GM18505 (cell line): Measurements from ENCODE around the gene THAP10.
"Not testable (repeated sequence)": the region's sequence is repeated elsewhere in the genome, so short reads cannot be mapped to it uniquely, and the experiment has no call there.

ENCODE experiments used
- ATAC-seq: cut with Tn5 transposase; IDR thresholded peaks from one replicate; pipeline ENCODE4 v1.9.1; 2021; ENCODE audit not compliant: unreplicated experiment
- POLR2A ChIP-seq: IDR thresholded peaks from 4 replicates; pipeline ENCODE4 v1.6.1; 2011; ENCODE audit warnings: borderline replicate concordance; ENCODE audit not compliant: insufficient read depth, insufficient read length; ENCODE audit errors: extremely low read depth

THAP10 gene

DNA sequence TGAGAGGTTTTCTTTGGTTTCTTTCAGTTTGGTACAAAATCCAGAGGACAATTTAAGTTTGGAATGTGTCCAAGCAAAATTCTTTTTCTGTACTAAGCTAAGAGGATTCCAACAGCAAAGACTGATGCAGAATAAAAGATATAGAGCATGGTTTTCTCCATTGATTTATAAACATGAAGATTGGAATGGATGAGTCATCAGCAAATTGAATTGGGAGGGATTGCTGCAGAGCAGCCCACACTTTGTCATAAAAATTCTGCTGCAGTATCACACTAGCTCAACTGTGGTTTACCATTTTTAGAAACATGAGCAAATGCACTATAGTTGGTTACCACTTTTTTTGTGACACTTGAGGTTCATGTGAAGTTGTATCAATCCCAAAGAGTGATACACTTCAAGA, 22.2 kb downstream of the THAP10 start:
- no peak for TF ChIP-seq POLR2A
- ATAC-seq, result no peak

DNA sequence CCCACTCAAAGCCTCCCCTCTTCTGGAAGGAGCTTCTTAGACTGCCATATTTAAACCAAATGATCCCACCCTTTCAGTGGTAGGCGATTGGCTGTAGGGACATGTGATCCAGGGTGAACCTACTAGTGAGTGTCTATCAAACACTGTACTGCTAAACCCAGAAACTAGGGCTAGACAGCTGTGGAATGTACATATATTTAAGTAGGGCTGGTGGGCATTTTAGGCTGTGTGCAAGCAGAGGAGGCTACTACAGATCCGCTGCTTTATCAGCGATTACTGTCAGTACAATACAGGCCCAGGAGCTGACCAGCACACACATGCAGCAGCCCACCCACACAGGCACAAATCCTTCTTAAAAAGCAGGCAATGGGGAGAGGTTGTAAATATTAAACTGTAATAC, 22.9 kb downstream of the THAP10 start:
- ATAC-seq, result no peak
- no peak for TF ChIP-seq POLR2A

DNA sequence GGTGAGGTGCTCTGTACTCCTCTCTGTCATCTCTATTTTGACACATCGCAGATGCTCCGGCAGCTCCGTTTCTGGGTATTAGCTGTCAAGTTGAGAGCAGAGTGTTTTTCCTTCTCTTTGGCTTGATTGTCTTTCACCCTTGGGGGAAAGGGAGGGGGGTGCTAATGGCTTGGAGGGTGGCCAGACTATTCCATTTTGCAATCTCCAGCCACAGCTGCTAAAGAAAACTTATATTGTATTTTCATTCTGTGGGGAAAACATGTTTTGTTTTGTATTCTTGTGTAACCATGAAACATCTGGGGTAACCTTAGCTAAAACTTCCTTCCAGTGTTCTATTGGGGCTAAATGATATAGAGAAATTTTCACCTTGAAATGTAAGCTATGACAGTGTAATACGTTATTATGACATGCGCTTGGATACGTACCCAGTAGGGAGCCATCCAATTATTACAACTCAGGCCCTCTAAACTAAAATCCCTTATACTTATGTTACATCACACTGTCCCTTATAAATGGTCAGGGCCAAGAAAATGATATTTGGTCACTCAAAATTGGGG, 24.2 kb downstream of the THAP10 start:
- no peak for ATAC-seq
- TF ChIP-seq POLR2A, result no peak

DNA sequence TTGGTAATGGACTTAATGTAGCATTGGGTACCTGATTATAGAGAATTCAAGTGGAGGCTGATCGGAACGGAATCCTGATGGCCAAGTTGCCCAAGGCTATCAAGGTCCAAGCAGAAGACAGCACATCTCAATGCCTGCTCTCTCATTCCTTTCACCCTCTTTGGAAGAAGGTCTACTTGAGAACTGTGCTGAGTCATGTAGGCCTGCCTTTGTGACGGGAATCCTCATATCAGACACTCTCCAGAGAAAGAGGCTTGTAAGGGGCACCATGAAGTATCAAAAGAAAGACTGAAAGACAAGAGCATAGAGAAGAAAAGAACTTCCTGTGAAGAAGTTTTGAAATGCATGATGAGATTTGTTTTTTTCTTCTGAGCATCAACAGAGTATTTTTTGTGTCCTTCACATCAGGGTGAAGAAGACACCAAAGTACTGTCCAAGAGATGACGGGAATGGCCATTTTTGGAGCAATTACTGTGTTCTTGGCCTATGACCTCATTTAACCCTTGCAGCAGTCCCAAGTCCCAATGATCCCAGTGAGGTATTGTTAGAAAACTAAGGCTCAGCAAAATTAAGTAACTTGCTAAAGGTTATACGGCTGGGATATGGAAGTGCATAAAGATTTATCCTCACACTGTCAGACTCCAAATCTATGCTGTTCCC, 25.1 kb downstream of the THAP10 start:
- TF ChIP-seq POLR2A, result no peak
- ATAC-seq, result no peak

DNA sequence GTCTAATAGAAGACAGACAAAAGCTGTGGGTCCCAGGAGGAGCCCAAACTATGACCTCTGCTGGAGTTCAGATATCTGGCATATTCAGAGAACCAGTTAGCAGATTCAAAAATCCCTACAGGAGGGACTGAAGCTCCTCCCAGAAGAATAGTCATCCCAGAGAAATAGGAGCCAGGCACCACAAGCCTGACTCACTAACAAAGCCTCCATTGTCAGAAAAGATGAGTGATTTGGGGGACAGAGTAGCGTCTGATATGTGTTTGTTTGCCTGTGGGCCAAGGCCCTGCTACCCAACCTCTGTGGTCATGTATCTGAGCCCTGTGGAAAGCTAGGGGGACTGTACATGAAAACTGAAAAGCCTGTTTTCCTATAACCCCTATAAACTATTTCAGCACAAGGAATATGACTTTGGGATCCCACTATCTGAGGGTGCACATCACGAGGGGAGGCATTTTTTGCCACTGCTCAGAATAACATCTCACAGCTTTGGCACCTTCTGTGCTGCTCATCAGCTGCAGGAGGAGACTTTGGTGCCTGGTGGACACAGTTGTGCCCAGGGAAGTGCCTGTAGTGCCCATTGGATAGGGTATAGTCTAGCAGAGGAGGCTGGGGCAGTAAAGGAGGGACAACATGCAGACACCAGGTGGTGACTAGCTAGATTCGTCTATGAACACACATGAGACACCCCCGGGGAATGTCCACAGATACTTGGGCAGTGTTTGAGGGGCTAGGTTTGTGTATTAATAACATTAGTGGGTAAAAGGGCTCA, 28.6 kb downstream of the THAP10 start:
- no peak for TF ChIP-seq POLR2A
- no peak for ATAC-seq

DNA sequence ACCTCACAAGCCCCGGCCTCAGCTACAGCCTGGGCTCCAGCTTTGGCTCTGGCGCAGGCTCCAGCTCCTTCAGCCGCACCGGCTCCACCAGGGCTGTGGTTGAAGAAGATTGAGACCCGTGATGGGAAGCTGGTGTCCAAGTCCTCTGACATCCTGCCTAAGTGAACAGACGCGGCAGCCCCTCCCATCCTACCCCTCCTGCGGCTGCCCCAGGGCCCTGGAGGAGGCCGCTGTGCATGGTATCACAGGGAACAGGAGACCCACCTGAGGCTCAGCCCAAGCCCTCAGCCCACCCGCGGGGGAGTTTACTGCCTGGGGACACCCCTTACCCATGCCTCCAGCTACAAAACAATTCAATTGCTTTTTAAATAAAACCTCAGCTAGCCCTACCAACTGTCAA, 32.2 kb downstream of the THAP10 start:
- no peak for ATAC-seq
- TF ChIP-seq POLR2A, result no peak

DNA sequence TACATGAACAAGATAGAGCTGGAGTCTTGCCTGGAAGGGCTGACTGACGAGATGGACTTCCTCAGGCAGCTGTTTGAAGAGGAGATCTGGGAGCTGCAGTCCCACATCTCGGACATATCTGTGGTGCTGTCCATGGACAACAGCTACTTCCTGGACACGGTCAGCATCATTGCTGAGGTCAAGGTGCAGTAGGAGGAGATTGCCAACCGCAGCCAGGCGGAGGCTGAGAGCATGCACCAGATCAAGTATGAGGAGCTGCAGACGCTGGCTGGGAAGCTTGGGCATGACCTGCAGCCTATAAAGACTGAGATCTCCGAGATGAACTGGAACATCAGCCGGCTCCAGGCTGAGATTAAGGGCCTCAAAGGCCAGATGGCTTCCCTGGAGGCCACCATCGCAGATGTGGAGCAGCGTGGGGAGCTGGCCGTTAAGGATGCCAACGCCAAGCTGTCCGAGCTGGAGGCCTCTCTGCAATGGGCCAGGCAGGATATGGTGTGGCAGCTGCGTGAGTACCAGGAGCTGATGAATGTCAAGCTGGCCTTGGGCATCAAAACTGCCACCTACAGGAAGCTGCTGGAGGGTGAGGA, 32.8 kb downstream of the THAP10 start:
- ATAC-seq, result no peak
- TF ChIP-seq POLR2A, result no peak

DNA sequence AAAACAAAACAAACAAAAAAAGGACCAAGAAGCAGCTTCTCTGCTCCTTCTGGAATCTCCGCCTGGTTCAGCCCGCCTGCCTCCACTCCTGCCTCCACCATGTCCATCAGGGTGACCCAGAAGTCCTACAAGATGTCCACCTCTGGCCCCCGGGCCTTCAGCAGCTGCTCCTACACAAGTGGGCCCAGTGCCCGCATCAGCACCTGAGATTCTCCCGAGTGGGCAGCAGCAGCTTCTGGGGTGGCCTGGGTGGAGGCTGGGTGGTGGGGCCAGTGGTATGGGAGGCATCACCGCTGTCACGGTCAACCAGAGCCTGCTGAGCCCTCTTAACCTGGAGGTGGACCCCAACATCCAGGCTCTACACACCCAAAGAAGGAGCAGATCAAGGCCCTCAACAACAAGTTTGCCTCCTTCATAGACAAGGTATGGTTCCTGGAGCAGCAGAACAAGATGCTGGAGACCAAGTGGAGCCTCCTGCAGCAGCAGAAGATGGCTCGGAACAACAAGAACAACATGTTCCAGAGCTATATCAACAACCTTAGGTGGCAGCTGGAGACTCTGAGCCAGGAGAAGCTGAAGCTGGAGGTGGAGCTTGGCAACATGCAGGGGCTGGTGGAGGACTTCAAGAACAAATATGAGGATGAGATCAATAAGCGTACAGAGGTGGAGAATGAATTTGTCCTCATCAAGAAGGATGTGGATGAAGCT, 33.5 kb downstream of the THAP10 start:
- ATAC-seq, result not testable (repeated sequence)

DNA sequence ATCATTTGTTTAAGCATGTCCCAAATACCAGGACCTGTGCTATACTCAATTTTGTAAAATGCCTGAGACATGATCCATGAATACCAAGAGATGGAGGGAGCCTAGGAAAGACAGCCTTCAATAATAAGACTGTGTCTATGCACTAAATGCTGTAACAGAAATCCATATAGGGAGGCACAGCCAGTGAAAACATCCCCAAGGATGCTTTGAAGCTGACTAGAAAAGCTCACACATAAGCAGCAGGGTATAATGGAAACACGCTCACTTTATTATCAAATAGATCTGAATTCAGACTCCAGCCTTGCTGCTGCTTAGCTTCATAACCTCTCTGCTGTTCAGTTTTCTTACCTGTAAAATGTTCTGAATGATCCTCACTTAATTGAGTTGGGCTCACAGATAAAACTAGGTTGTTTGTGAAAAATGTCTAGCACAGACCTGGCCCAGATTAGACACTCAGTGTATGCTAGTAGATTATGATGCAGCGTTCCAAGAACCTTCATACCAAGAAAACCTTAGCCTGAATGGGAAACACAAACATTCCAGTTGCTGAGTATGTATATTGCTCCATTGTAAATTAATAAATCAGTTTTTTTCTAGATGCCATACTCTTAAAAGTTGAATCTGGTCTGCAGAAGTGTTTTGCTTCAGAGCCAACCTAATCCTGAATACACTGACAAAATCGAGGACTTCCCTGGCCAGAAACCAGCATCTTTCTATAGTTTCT, 34.5 kb downstream of the THAP10 start:
- no peak for ATAC-seq
- no peak for TF ChIP-seq POLR2A

DNA sequence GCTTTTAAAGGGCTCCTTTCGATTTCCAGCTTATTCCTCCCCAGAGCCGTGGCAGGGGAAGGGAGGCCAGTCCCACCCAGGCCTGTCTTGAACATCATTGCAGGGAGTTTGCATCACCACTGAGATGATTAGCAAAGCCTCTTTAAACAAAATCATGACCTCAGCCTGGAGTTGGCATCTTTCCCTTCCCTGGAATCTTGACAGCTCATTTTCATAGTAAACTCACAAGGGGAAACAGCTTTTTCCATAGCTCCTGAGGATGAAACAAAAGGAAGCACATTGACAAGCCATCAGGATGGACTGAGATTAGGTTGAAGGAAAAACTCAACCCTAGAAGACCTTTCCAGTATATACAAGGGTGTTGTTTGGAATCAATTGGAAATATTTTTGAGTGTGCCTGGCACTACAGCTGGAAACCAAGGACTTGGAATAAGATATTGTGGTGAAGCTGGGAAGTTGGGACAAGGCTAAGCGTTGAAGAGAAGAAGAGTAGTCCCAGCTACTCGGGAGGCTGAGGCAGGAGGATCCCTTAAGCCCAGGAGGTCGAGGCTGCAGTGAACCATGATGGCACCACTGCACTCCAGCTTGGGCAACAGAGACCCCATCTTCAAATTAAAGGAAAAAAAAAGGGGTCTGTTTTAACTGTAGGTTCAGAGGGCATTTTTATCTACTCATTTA, 35.2 kb downstream of the THAP10 start:
- no peak for TF ChIP-seq POLR2A
- ATAC-seq, result no peak

DNA sequence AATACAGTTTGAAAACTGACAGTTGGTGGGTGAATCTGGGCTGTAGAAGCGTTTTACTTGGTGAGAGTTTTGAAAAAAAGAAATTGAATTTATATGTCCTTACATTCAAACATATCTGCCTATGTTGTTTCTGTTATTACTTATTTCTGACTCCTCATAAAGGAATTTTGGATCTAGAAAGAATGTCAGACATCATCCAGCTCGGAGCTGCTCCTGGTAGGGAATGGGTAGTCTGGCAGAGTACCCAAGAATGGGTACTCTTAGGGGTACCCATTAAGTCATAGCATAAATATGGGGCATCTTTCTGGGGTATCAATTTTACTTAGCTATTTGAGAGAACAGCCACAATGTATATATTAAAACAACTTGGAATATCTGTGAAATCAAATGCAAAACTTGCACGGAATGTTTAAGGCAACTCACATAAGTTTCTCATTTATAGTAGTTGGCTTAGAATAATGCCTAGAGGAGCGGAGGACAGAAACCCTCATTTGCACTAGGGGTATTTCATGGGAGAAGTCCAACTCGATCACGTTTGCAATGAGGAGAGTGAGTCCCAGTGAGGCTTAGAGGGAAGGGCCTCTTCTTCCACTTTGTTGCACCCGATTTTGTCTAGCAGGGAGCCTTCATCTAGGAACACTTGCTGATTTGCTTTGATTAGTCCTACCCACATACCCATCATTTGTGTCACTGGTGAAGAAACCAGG, 35.9 kb downstream of the THAP10 start:
- ATAC-seq, result no peak
- no peak for TF ChIP-seq POLR2A

DNA sequence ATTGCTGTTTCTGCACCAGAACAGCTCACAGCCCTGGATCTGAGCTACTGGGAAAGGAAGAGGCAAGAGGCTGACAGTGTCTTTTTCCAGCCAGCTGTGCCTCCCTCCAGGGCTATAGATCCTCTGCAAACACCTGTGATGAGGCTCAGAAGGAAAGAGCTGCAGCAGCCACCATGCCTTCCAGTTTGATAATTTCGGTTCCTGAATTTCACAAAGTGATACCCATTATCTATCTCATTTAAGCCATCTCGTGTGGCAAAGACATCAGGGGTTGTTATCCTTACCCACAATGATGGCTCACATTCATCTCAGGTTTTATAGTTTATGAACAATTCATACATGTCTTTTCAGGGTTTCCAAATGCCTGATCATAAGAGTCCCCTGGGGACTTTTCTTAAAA, 36.5 kb downstream of the THAP10 start:
- ATAC-seq, result no peak
- no peak for TF ChIP-seq POLR2A
